Endothelial cell (in vitro differentiated cells): Measurements from ENCODE around the gene TUFT1. TPM values are rescaled to one million over a fixed set of nuclear protein-coding genes. Genes with fewer than 3 reads are reported as not detected.
"Not testable (repeated sequence)": the region's sequence is repeated elsewhere in the genome, so short reads cannot be mapped to it uniquely, and the experiment has no call there.

Experiments used
- DNase-seq: peaks from one replicate; pipeline ENCODE4 v3.0.0; 2021; ENCODE audit warnings: low spot score
- H3K27ac Mint-ChIP-seq: one replicate; pipeline ENCODE4 v1.8.0; 2021; ENCODE audit warnings: mixed read lengths, inconsistent platforms; ENCODE audit not compliant: unreplicated experiment
- H3K27me3 Mint-ChIP-seq: one replicate; pipeline ENCODE4 v1.8.0; 2021; ENCODE audit warnings: mild to moderate bottlenecking, moderate library complexity, mixed read lengths, inconsistent platforms; ENCODE audit not compliant: unreplicated experiment
- H3K36me3 Mint-ChIP-seq: one replicate; pipeline ENCODE4 v1.8.0; 2021; ENCODE audit warnings: mild to moderate bottlenecking, low read depth, mixed read lengths, inconsistent platforms; ENCODE audit not compliant: unreplicated experiment
- H3K4me1 Mint-ChIP-seq: one replicate; pipeline ENCODE4 v1.8.0; 2021; ENCODE audit warnings: mild to moderate bottlenecking, mixed read lengths, inconsistent platforms; ENCODE audit not compliant: unreplicated experiment
- H3K4me3 Mint-ChIP-seq: one replicate; pipeline ENCODE4 v1.8.0; 2021; ENCODE audit warnings: mild to moderate bottlenecking, mixed read lengths, inconsistent platforms; ENCODE audit not compliant: unreplicated experiment
- H3K9me3 Mint-ChIP-seq: one replicate; pipeline ENCODE4 v1.8.0; 2021; ENCODE audit warnings: mixed read lengths, inconsistent platforms; ENCODE audit not compliant: unreplicated experiment
- total RNA-seq: library from RNA; stranded (reverse); fragmentation: NEBNext Ultra II Directional; extraction: Animal tissue kit (Norgen Biotek cat#: 25700); gene quantifications from one replicate; pipeline ENCODE4 v1.2.1, GENCODE V29; 2021; ENCODE audit not compliant: unreplicated experiment
- TF ChIP-seq, protein P1 (sequence below): fragments of 200-600 bp; sonication (generic); IDR thresholded peaks from one replicate; pipeline ENCODE4 v1.5.0; 2021; ENCODE audit warnings: antibody characterized with exemption; ENCODE audit not compliant: unreplicated experiment

Gene TUFT1
- total RNA-seq, 1 donor from 2014 or later: 11.2 TPM

DNA sequence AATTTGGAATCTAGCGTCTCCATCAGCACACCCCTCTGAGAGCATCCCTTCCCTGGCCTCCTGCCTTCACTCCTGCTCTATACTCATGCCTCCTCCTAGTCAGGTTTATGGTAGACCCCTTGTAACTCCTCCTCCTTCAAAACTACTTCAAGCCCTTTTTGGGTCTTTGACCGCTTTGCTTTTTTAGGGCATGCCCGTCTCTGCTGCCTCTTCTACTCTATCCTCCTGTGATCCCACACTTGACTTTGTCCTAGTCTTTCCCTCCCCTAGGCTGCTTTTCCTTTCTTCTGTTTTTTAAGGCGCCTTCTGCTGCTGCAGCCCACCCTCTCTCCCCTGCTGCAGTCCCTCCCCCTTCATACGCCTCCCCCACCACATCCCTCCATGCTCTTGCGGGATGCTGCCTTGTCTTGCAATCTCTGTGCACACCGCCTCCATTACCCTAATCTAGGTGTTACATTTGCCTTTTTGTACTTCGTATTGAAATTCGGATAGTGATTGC is 73.2 kb downstream of the TUFT1 start:
- peak overlapping the region; percentile 99 for H3K4me3 Mint-ChIP-seq
- peak overlapping the region; percentile 88 for H3K27ac Mint-ChIP-seq
- DNase-seq: no peak
- H3K27me3 Mint-ChIP-seq: peaks cover 5% of the 10 kb centered on the region
- H3K4me1 Mint-ChIP-seq: peaks cover 19% of the 10 kb centered on the region
- TF ChIP-seq, protein P1, sequence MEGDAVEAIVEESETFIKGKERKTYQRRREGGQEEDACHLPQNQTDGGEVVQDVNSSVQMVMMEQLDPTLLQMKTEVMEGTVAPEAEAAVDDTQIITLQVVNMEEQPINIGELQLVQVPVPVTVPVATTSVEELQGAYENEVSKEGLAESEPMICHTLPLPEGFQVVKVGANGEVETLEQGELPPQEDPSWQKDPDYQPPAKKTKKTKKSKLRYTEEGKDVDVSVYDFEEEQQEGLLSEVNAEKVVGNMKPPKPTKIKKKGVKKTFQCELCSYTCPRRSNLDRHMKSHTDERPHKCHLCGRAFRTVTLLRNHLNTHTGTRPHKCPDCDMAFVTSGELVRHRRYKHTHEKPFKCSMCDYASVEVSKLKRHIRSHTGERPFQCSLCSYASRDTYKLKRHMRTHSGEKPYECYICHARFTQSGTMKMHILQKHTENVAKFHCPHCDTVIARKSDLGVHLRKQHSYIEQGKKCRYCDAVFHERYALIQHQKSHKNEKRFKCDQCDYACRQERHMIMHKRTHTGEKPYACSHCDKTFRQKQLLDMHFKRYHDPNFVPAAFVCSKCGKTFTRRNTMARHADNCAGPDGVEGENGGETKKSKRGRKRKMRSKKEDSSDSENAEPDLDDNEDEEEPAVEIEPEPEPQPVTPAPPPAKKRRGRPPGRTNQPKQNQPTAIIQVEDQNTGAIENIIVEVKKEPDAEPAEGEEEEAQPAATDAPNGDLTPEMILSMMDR: no peak
- H3K36me3 Mint-ChIP-seq: peaks cover 16% of the 10 kb centered on the region
- no peaks in the 10 kb centered on the region for H3K9me3 Mint-ChIP-seq

- Mint-ChIP-seq H3K4me1 (peaks cover 19% of the 10 kb centered on the region), H3K4me3 (no peak overlapping the region), H3K36me3 (peaks cover 16% of the 10 kb centered on the region), H3K27me3 (peaks cover 5% of the 10 kb centered on the region), H3K9me3 (no peaks in the 10 kb centered on the region), H3K27ac (no peak overlapping the region)
- no peak for DNase-seq
- TF ChIP-seq, protein P1: no peak
Measured at GRCh38 chr1:151615711-151616504, 75.8 kb downstream of the TUFT1 start.

DNA sequence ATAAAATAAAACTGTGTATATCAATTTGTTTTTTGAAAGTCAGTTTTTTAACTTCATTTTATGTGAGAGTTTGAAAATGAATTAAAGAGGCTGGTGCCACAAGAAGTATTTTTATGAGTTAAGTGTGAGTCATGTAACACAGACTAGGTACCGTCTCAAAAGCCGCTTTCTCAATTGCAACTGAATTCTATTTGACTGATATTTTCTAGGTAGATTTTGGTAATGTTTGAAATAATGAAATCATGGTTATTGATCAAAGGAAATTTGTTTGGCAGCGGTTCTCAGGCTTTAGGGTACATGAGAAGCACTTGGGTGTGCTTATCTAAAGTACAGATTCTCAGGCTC is 76.4 kb downstream of the TUFT1 start:
- Mint-ChIP-seq H3K36me3 (peaks cover 16% of the 10 kb centered on the region), H3K27me3 (peaks cover 5% of the 10 kb centered on the region), H3K4me1 (peaks cover 18% of the 10 kb centered on the region), H3K4me3 (no peak overlapping the region), H3K27ac (no peak overlapping the region), H3K9me3 (no peaks in the 10 kb centered on the region)
- TF ChIP-seq, protein P1: no peak
- no peak for DNase-seq

- H3K4me1 Mint-ChIP-seq: peaks cover 11% of the 10 kb centered on the region
- H3K36me3 Mint-ChIP-seq: peaks cover 11% of the 10 kb centered on the region
- TF ChIP-seq, protein P1: no peak
- H3K9me3 Mint-ChIP-seq: no peaks in the 10 kb centered on the region
- no peak overlapping the region for H3K27ac Mint-ChIP-seq
- no peak overlapping the region for H3K4me3 Mint-ChIP-seq
- no peak for DNase-seq
- H3K27me3 Mint-ChIP-seq: peaks cover 3% of the 10 kb centered on the region
Measured at GRCh38 chr1:151618003-151618402, 77.9 kb downstream of the TUFT1 start.

DNA sequence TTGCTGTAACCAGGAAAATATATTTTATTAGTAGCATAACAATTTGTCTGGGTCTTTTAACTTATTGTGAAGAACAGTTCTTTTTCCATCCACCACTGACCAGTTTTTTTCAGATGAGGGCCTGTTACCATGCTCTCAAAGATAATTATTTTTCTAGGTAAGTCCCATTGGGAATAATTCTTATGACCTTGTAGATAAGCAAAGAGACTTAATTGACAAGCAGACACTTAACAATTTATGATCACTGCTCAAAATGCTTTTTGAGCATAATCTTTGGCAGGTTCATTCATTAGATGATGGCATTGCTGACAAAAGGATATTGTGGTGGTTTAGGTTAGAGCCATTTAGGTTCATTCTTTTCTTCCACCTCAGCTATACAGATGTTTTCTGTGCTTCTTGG is 78.4 kb downstream of the TUFT1 start:
- no peak for DNase-seq
- Mint-ChIP-seq H3K9me3 (no peaks in the 10 kb centered on the region), H3K4me1 (peaks cover 6% of the 10 kb centered on the region), H3K36me3 (peaks cover 8% of the 10 kb centered on the region), H3K27ac (no peak overlapping the region), H3K4me3 (no peak overlapping the region), H3K27me3 (peaks cover 3% of the 10 kb centered on the region)
- TF ChIP-seq, protein P1: no peak

DNA sequence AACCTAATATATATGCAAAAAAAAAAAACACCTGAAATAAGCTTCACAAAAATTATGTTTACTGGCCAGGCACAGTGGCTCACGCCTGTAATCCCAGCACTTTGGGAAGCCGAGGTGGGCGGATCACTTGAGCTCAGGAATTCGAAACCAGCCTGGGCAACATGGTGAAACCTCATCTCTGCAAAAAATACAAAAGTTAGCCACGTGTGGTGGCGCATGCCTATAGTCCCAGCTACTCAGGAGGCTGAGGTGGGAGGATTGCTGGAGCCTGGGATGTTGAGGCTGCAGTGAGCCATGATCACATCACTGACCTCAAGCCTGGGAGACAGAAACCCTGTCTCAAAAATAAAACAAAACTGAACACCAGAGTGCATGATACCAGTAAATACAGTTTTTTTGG is 78.9 kb downstream of the TUFT1 start:
- H3K27me3 Mint-ChIP-seq, H3K36me3 Mint-ChIP-seq, H3K27ac Mint-ChIP-seq, H3K9me3 Mint-ChIP-seq, H3K4me3 Mint-ChIP-seq, DNase-seq, H3K4me1 Mint-ChIP-seq: not testable (repeated sequence)
